NK-92 treated with Interleukin-12 subunit alpha and Interleukin-12 subunit beta, amount 100 ng/mL, for 24 hours (cell line): ENCODE data around the gene TMEM139.

Experiments used
- DNase-seq: peaks from one replicate; lab custom pipeline; 2025; lab: John Stamatoyannopoulos, UW

Gene TMEM139

DNA sequence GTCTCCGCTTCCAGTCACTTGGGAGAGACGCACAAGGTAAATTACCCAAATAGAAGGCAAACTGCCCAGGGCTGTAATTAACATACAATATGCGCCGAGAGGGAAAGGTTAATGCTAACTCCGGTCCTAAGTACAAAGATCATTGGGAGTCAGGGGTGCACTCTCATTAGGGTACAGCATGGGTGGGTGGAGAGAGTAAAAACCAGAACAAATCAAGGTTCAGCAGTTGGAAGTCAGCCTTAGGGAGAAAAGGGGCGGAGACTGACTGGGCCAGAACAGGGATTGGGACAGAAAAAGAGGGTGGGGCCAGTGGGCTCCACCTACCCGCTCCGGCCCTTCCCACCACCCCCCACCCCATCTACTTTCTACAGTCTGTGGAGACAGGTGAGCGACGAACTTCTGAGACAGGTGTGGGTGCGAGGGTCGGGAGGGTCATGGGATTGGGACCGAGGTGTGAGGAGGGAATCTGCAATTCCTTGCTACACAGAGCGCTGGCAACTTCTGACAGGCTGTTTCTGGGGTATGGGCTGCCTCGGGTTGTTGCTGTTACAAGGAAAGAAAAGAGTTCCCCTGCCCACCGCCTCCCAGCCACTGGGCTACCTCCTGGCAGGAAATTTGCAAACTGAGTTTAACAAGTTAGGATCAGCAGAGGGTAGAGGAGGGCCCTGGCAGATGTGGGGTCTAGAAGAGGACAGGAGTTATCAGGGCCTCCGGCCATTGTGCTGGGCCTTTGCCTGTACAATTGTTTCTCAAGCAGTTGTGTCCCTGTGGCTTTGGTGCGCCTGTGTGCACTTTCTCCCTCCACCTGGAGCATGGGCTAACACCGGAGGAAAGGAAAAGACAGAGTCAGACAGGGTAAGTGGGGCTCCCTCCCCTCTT, at the start of gene TMEM139:
TMEM139 (plus strand) TSS at position 368 of the 879 bp plus-strand sequence. CDS start 1,000 bp downstream, outside the sequence.
- no peak for DNase-seq

DNA sequence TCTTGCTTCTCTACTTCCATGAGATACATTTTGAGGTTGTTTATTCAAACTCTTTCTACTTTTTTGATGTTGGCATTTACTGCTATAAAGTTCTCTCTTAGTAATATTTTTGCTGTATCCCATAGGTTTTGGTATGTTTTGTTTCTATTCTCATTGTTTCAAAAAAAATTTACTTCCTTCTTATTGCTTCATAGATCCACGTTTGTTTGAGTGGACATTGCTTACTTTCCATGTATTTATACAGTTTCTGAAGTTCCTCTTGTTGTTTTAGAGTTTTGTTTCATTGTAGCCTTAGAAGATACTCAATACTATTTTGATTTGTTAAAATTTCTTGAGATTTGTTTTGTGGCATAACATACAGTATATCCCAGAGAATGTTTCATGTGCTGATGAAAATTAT, 49.2 kb upstream of the TMEM139 start:
- no peak for DNase-seq

DNA sequence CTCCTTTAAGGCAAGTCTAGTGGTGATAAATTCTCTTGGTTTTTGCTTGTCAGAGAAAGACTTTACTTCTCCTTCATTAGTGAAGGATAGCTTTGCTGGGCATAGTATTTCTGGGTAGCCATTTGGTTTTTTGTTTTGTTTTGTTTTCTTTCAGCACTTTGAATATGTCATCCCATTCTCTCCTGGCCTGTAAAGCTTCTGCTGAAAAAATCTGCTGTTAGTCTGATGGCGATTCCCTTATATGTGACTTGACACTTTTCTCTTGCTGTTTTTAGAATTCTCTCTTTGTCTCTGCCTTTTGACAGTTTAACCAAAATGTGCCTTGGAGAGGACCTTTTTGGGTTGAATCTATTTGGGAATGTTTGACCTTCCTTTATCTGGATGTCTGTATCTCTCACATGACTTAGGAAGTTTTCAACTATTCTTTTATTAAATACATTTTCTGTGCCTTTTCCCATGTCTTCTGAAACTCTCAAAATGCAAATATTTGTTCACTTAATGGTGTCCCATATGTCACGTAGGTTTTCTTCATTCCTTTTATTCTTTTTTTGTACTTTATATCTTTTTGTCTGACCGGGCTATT, 48.3 kb upstream of the TMEM139 start:
- DNase-seq: no peak

DNA sequence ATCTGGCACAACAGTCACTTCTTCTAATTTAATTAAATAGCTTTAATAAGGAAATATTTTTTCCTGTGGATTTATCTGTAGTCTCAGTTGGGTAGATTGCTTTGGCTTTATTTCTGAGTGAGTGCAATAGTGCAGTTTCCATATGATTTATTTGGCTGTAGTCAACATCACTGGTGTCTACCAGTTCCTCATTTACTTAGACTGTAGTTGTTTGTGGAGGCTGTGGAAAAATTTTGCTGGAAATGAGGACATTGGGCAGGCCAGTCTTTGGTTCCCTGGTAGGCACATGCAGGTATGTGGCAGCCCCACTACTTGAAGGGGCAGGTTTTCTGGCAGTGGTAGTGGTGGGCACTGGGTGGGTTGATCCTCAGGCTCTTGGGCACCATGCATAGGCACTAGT, 47.4 kb upstream of the TMEM139 start:
- no peak for DNase-seq

DNA sequence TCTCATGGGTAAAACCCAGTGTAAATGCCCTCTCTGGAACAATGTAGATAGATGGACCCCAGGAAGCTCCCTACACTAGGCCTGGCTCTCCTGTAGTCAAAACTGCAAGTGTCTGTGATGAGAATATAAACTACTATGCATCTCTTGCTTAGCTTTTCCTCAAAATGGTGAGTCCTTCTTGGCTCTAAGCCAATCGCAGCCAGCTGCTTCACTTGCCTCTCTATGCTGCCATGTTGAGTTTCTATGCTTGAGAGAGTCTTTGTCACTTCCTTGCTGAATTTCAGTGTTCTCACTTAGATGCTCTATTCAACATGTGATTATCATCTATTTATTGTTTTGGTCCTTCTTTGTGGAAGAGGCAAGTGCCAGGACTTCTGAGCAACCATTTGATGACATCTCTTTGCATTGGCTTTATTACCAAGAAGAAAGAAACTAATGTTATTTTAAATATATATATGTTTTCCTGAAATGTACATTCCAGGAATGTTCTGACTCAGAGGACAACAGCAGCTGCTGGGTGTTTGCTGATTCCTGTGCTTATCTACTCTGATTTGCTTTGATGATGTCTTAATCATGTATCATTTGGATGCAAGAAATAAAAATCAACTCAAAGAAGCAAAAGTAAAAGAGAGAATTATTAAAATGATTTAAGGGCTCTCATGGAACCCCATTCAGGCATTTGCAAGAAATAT, 46.3 kb upstream of the TMEM139 start:
- DNase-seq: no peak

DNA sequence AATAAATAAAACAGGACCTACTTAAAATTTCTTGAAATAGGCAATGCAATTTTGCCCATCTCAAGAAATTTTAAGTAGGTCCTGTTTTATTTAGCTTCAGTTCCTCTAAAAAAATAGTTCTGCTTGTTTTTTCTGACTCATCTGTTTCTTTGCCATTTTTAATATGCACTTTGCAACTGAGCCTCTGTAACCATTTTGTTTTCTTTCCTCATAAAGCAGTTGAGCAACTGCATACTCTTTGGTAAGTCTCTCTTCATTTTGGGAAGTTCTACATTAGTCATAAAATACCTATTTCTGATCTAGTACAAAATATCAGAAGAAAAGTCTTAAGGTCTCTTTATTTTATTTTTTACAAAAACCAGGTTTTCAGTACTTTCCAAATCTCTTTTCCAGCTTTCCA, 44.9 kb upstream of the TMEM139 start:
- no peak for DNase-seq

DNA sequence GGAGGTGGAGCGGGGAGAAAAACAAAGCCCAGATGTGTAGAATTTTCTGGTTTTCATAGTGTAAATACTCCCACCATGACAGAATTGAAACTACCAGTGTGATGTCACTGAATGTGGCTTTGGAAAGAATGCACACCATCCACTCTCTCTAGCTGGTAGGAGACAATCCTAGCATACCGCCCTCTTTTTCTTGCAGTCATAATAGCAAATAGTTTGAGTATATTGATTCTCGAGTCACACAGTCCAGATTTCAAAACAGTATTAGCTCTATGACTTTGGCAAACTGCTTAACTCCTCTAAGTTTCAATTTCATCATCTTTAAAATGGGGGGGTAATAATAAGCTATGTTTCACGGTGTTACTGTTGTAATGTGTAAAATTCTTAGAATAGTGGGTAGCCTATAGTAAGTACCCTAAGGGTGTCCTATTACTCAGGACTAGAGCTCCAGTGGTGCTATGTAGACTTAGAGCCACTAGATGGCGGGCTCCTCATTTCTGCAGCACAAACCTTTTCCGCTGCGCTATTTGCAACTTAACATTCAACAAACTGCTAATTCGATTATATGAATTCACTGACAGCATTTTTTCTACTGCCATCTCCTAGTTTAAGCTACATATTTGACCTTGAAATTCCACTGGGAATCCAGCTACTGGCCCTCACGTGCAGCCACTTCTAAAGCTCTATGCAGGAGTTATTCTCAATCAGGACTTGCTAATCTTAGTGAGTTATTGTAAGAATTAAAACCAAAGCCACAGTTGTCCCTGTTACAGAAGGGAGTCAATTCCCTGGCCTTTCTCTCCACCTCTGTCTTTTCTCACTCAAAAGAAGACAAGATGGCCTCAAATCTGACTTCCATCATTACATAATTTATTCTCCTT, 44.2 kb upstream of the TMEM139 start:
- peak; percentile 68 for DNase-seq

DNA sequence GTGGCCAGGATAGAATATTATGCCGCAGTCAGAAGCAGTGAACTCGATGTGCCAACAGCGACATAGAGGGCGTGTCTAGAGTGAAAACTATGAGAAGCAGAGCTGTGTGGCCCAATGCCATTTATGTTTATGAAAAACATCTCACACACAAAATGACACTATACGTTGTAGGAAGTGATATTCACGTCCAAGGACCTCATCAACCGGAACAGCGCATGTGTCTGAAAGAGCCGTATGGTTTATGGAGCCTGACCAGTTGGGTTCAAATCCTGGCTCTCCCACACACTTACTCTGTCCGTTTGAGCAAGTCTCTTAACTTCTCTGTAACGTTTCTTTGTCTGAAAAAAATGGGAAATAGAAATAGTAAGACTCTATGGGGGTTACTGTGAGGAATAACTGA, 42.5 kb upstream of the TMEM139 start:
- no peak for DNase-seq

DNA sequence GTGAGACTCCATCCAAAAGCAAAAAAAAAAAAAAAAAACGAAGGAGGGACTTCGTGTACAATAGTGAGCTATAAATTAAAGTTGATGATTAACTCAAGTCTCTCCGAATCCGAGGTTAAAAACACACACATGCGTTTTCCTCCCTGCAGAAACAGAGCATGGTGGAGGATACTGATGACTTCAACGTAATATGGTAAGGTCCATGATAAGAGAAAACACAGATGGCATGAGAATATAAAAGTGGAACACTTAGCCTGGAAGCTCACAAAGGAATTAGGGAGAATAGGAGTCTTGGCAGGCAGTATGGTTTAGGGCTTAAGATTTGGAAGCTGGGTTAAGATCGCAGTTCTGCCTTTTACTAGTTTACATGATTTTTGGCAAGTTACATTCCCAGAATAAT, 41.6 kb upstream of the TMEM139 start:
- DNase-seq: no peak

DNA sequence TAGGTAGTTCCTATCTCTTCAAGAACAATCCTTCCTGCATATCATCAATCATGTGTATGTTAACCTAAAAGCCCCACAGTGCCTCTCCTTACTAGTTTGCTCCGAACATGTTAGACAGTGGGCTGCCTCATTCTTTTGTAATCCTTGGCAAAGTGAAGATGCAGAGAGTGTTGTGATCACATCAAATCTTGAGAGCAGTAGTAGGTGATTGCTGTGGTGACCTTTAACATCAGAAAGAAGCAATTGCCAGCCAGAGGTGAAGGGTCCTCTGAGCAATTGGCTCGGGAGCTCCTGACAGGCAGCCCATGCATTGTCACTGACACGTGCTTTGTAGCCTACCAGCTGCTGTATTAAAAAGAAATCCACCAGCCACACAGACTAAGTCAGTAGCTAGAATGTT, 41.1 kb upstream of the TMEM139 start:
- no peak for DNase-seq

DNA sequence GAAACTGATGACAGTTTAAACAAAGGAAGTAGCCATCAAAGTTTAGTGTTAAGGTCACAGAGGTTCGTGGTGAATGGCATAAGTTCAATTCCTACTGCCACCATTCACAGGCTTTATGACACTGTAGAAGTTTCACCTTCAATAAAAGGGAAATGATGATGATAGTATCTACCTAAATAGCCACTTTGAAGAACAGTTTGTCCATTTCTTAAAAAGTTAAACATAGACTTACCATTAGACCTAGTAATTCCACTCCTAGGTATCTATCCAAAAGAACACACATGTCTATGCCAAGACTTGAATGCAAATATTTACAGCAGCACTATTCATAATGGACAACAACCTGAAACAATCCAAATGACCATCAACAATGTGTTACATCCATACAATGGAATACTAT, 40.4 kb upstream of the TMEM139 start:
- no peak for DNase-seq

DNA sequence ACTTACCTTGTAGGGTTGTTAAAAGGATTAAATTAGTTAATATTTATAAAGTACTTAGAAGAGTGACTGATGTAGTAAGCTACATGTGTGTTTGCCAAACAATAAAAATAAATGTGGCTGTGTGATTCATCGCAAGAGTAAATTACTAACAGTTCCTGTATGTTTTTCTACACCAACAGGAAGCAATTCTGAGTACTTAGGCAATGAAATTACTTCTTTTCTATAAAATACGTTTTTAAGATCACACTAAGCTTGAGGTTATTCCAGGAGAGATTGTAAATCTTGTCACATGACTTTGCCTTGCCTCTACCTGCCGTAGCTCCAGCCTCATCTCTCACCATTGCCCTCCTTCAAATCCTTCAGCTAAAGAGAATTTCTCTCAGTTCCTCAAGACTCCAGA, 39.6 kb upstream of the TMEM139 start:
- DNase-seq: no peak

DNA sequence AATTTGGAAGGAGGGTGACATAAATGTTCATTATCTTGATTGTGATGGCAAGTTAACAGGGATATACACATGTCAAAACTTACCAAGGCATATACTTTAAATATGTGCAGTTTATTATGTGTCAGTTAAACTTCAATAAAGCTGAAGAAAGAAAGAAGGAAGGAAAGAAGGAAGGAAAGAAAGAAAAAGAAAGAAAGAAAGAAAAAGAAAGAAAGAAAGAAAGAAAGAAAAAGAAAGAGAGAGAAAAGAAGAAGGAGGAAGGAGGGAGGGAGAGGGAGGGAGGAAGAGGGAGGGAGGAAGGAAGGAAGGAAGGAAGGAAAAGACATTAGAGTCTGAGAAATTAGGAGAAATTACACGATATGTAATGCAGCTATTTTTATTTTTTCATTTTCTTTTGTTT, 37.4 kb upstream of the TMEM139 start:
- DNase-seq: no peak

DNA sequence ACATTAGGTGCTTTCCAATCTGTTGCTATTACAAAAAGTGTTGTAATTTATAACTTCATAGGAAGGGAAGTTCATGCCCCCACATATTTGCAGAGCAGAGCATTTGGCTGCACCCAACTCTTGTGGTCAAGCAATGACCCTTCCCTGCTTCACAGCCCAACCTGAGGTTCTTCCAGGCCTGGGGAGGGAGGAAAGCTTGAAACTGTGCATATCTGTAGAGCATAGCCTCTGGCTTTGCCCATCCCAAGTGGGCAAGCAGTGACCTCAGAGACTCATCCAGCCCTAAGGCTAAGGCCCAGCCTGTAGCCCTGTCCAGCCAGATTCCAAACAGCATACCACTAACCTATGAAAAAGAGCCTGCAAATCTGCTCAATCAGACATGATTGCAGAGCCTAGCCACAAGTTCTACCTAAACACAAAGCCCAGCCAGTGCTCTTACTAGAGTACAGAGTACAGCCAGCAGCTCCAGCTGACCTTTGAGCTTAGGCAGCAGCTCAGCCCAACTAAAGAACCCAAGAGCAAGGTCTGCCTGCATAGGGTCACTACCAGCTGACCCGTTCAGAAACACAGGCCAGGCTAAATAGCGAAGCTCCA, 35.9 kb upstream of the TMEM139 start:
- no peak for DNase-seq

DNA sequence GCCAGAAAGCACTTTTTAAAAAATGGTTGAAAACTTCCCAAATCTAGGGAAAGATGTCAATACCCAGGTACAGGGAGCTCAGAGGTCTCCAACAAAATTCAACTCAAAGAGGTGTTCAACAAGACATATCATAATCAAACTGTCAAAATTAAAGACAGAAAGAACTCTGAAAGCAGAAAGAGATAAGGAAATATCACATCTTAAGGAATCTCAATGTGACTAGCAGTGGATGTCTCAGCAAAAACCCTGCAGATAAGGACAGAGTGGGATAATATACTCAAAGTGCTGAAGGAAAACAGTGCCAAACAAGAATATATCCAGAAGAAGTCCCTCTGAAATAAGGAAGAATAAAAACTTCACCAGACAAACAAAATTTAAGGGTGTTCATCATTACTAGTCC, 34.6 kb upstream of the TMEM139 start:
- no peak for DNase-seq

DNA sequence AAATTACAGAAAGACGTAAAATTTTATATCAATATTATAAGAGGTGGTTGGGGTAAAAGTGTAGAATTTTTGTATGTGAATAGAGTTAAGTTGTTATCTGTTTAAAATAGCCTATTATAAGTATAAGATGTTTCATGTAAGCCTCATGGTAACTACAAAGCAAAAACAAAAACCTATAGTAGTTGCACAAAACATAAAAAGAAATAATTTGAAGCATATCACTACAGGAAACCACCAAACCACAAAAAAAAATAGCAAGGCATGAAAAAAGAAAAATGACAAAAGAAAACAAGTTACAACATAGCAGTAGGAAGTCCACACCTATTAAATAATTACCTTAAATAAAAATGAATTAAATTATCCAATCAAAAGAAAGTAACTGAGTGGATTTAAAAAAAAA, 33.9 kb upstream of the TMEM139 start:
- DNase-seq: no peak

DNA sequence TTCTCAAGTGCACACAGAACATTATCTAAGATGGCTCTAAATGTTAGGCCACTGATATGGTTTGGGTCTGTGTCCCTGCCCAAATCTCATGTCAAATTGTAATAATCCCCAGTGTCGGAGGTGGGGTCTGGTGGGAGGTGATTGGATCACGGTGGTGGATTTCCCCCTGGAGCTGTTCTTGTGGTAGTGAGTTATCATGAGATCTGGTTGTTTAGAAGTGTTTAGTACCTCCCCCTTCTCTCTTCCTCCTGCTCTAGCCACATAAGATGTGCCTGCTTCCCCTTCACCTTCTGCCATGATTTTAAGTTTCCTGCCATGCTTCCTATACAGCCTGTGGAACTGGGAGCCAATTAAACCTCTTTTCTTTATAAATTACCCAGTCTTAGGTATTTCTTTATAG, 32.8 kb upstream of the TMEM139 start:
- no peak for DNase-seq

DNA sequence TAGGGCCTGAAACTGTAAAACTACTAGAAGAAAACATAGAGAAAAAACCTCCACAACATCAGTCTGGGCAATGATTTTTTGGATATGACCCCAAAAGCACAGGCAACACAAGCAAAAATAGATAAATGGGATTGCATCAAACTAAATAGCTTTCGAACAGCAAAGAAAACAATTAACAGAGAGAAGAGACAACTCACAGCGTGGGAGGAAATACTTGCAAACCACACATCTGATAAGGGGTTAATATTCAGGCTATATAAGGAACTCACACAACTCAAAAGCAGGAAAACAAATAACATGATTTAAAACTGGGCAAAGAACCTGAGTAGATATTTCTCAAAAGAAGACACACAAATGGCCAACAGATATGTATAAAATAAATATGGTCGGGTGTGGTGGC, 29.2 kb upstream of the TMEM139 start:
- no peak for DNase-seq

DNA sequence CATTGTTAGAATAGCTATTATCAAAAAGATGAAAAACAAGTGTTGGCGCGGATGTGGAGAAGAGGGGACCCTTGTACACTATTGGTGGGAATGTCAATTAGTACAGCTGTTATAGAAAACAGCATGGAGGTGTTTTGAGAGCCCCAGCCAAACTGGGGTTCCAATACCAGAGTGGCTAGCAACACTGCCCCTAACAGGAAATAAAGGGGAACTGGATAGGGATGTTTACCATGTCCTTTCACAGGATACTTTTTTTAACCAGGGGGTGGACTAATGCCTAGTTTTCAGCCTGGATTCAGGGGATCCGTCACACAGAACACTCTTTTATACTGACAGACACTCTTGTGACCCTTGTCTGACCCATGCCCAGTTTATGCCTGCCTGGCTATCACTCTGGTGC, 28.4 kb upstream of the TMEM139 start:
- no peak for DNase-seq

DNA sequence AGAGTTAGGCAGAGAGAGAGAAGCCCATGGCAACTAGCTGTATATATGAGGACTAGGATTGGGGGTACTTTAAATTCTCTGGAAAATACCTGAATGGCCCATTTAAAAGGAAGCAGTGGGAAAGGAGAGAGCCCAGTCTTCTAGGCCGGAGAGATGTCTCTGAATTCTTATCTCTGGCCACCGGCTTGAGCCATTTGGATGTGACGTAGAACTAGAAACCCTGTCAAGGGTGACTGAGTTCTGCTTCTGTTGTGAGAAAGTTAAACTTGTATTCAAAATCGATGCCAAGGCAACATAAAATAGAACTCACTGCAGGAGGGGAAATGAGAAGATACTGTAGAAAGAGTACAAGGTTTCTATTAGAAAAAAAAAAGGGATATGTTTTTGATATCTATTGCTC, 27.8 kb upstream of the TMEM139 start:
- no peak for DNase-seq

DNA sequence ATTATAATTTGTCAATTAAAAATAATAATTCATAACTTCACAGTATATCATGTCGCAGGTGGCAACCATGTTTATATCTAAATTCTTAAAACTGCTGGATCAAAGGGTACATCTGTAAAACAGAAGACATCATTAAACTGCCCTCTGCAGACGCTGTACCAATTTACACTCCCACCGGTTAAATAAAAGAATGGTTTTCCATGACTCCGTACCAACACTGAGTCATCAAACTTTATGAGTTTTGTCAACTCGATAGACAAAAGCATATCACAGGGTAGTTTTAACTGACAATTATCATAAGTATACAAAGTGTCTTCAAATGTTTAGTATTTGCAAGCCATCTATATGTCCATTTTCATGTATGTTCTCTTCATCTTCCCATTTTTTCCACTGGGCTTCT, 27.3 kb upstream of the TMEM139 start:
- DNase-seq: no peak

DNA sequence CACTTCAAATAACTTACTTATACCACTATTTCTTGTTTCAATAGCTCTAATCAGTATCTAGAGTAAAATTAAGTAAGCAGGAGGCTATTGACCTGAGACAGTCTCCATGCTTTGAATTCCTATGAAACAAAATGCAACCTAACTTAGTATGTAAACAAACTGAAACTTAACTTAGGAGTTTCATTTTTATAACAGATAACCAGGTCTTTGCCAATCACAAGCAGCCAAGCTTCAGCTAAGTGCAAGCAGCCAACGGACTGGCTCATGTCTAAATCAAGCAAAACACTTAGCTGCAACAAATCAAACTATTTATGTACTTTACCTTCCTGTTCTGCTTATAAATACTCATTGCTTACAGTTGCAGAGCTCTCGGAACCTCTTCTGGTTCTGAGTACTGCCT, 25.9 kb upstream of the TMEM139 start:
- peak; percentile 18 for DNase-seq
